RCC 7860 (cell line): ENCODE results near the gene TTF2.
"Not testable (repeated sequence)": the region's sequence is repeated elsewhere in the genome, so short reads cannot be mapped to it uniquely, and the experiment has no call there.

Experiments
- DNase-seq: peaks from one replicate; pipeline ENCODE4 v3.0.0-alpha.2; 2015; ENCODE audit warnings: low spot score
- FAIRE-seq: peaks from 2 replicates; lab custom pipeline; 2012; peaks lifted over from hg19 to GRCh38; lab: Jason Lieb, UNC

Gene TTF2

GRCh38 chr1:117118137-117118536, 58.0 kb downstream of the TTF2 start:
- DNase-seq (no peak), FAIRE-seq (no peak)

GRCh38 chr1:117119144-117119543, 59.0 kb downstream of the TTF2 start:
- FAIRE-seq, DNase-seq: not testable (repeated sequence)

- DNase-seq (peak; percentile 29), FAIRE-seq (no peak)
These were observed 60.9 kb downstream of the TTF2 start for GRCh38 chr1:117120774-117121588.

GRCh38 chr1:117121589-117122329, 61.6 kb downstream of the TTF2 start, which contains the start of gene TRIM45:
TSS of gene TRIM45 (minus strand) at chr1:117121749. CDS start at chr1:117121201, 548 bp downstream.
- FAIRE-seq (peak; percentile 63), DNase-seq (peak; percentile 90)

- FAIRE-seq = no peak
- no peak for DNase-seq
These were observed 62.4 kb downstream of the TTF2 start for GRCh38 chr1:117122330-117123025.

- FAIRE-seq (no peak), DNase-seq (no peak)
These were observed 63.1 kb downstream of the TTF2 start for GRCh38 chr1:117123274-117123673.

- DNase-seq (no peak), FAIRE-seq (no peak)
These were observed 64.5 kb downstream of the TTF2 start for GRCh38 chr1:117124661-117125060.

GRCh38 chr1:117127795-117128194, 67.7 kb downstream of the TTF2 start:
- no peak for FAIRE-seq
- no peak for DNase-seq

GRCh38 chr1:117128323-117129079, 68.4 kb downstream of the TTF2 start:
- DNase-seq (peak; percentile 28), FAIRE-seq (peak; percentile 75)

- DNase-seq (no peak), FAIRE-seq (no peak)
These were observed 70.4 kb downstream of the TTF2 start for GRCh38 chr1:117130526-117130925.

- DNase-seq (no peak), FAIRE-seq (no peak)
These were observed 75.2 kb downstream of the TTF2 start for GRCh38 chr1:117135329-117135728.

- FAIRE-seq (no peak), DNase-seq (no peak)
These were observed 76.6 kb downstream of the TTF2 start for GRCh38 chr1:117136749-117137148.

- no peak for DNase-seq
- no peak for FAIRE-seq
These were observed 77.2 kb downstream of the TTF2 start for GRCh38 chr1:117137281-117137855.

GRCh38 chr1:117138106-117138505, 78.0 kb downstream of the TTF2 start:
- no peak for FAIRE-seq
- no peak for DNase-seq

GRCh38 chr1:117138561-117138960, 78.4 kb downstream of the TTF2 start:
- no peak for FAIRE-seq

GRCh38 chr1:117142200-117142599, 82.1 kb downstream of the TTF2 start:
- no peak for DNase-seq
- no peak for FAIRE-seq

More at GRCh38 chr1:117138561-117138960, 78.4 kb downstream of the TTF2 start:
- DNase-seq = no peak

GRCh38 chr1:117143172-117143571, 83.0 kb downstream of the TTF2 start:
- DNase-seq (no peak), FAIRE-seq (no peak)

- FAIRE-seq = no peak
These were observed 83.7 kb downstream of the TTF2 start for GRCh38 chr1:117143871-117144270.

GRCh38 chr1:117146072-117146471, 85.9 kb downstream of the TTF2 start:
- FAIRE-seq (no peak), DNase-seq (no peak)

More at GRCh38 chr1:117143871-117144270, 83.7 kb downstream of the TTF2 start:
- DNase-seq = no peak
